WTC11 (cell line): Measurements from ENCODE around the gene CLCN7. TPM values are rescaled to one million over a fixed set of nuclear protein-coding genes. Genes with fewer than 3 reads are reported as not detected.

ENCODE experiments used
- ATAC-seq: fragments of 200-7000 bp; cut with Tn5 transposase; 2 replicates; pipeline ENCODE4 v1.10.0; 2021; ENCODE audit warnings: mild to moderate bottlenecking, moderate library complexity
- CTCF ChIA-PET: fragments of 300-600 bp; sonication (Branson Sonifier 250); formaldehyde crosslinking; loops from one replicate; lab custom pipeline; 2021; ENCODE audit warnings: antibody characterized with exemption; lab: Charles Lee
- POLR2A ChIA-PET: fragments of 350-600 bp; sonication (Branson Sonifier 250); formaldehyde crosslinking; loops from one replicate; lab custom pipeline; 2021; ENCODE audit warnings: antibody characterized with exemption; lab: Charles Lee
- DNase-seq: peaks from one replicate; pipeline ENCODE4 v3.0.0; 2021; ENCODE audit warnings: low spot score
- H3K27ac Mint-ChIP-seq: 2 replicates; pipeline ENCODE4 v1.8.0; 2021; ENCODE audit warnings: mixed read lengths
- H3K27me3 Mint-ChIP-seq: 2 replicates; pipeline ENCODE4 v1.8.0; 2021; ENCODE audit warnings: low read depth, mild to moderate bottlenecking, moderate library complexity, mixed read lengths
- H3K36me3 Mint-ChIP-seq: 2 replicates; pipeline ENCODE4 v1.8.0; 2021; ENCODE audit warnings: mixed read lengths
- H3K4me1 Mint-ChIP-seq: 2 replicates; pipeline ENCODE4 v1.8.0; 2022; ENCODE audit warnings: mixed read lengths
- H3K4me3 Mint-ChIP-seq: 2 replicates; pipeline ENCODE4 v1.8.0; 2021; ENCODE audit warnings: mild to moderate bottlenecking, moderate library complexity, mixed read lengths
- H3K9me3 Mint-ChIP-seq: 2 replicates; pipeline ENCODE4 v1.8.0; 2021; ENCODE audit warnings: mixed read lengths
- CBFB ChIP-seq: sonication (generic); formaldehyde crosslinking; IDR thresholded peaks from 2 replicates; pipeline ENCODE4 v1.8.1; 2022; ENCODE audit warnings: mild to moderate bottlenecking, low read depth, missing genetic modification reagents
- CREM ChIP-seq: sonication (generic); formaldehyde crosslinking; IDR thresholded peaks from 2 replicates; pipeline ENCODE4 v1.8.1; 2022; ENCODE audit warnings: mild to moderate bottlenecking, missing genetic modification reagents, moderate library complexity
- ELF4 ChIP-seq: sonication (generic); formaldehyde crosslinking; IDR thresholded peaks from 2 replicates; pipeline ENCODE4 v1.8.1; 2022; ENCODE audit warnings: low read depth, mild to moderate bottlenecking, moderate library complexity, missing genetic modification reagents
- EMX1 ChIP-seq: fragments of 250-450 bp; sonication (Bioruptor Pico); IDR thresholded peaks from 2 replicates; pipeline ENCODE4 v1.8.0; 2021; ENCODE audit warnings: mild to moderate bottlenecking
- ESRRA ChIP-seq: sonication (generic); formaldehyde crosslinking; IDR thresholded peaks from 2 replicates; pipeline ENCODE4 v1.8.1; 2022; ENCODE audit warnings: mild to moderate bottlenecking, missing genetic modification reagents, borderline replicate concordance
- FOXK1 ChIP-seq: sonication (generic); formaldehyde crosslinking; IDR thresholded peaks from 2 replicates; pipeline ENCODE4 v1.8.0; 2022; ENCODE audit warnings: mild to moderate bottlenecking, moderate library complexity, missing genetic modification reagents
- HMGA2 ChIP-seq: fragments of 250-450 bp; sonication (Bioruptor Pico); IDR thresholded peaks from 2 replicates; pipeline ENCODE4 v1.4.0; 2021; ENCODE audit warnings: mild to moderate bottlenecking, moderate library complexity
- IRF1 ChIP-seq: sonication (generic); formaldehyde crosslinking; IDR thresholded peaks from 2 replicates; pipeline ENCODE4 v1.8.0; 2023; ENCODE audit warnings: missing genetic modification reagents
- KAT7 ChIP-seq: sonication (generic); formaldehyde crosslinking; IDR thresholded peaks from 2 replicates; pipeline ENCODE4 v1.8.1; 2023; ENCODE audit warnings: missing genetic modification reagents, mild to moderate bottlenecking, borderline replicate concordance
- MAX ChIP-seq: sonication (generic); formaldehyde crosslinking; IDR thresholded peaks from 2 replicates; pipeline ENCODE4 v1.8.0; 2022; ENCODE audit warnings: mild to moderate bottlenecking, missing genetic modification reagents
- MLX ChIP-seq: sonication (generic); formaldehyde crosslinking; IDR thresholded peaks from 2 replicates; pipeline ENCODE4 v1.8.1; 2023; ENCODE audit warnings: mild to moderate bottlenecking, missing genetic modification reagents, moderate library complexity
- NFATC4 ChIP-seq: fragments of 250-450 bp; sonication (Bioruptor Pico); IDR thresholded peaks from 2 replicates; pipeline ENCODE4 v1.9.0; 2021; ENCODE audit warnings: mild to moderate bottlenecking
- OVOL2 ChIP-seq: fragments of 250-450 bp; sonication (Bioruptor Pico); IDR thresholded peaks from 2 replicates; pipeline ENCODE4 v1.9.0; 2021; ENCODE audit warnings: mild to moderate bottlenecking, borderline replicate concordance
- RORB ChIP-seq: fragments of 250-450 bp; sonication (Bioruptor Pico); IDR thresholded peaks from 2 replicates; pipeline ENCODE4 v1.9.0; 2021; ENCODE audit warnings: mild to moderate bottlenecking
- TP53 ChIP-seq: sonication (generic); formaldehyde crosslinking; IDR thresholded peaks from 2 replicates; pipeline ENCODE4 v1.8.1; 2023; ENCODE audit warnings: mild to moderate bottlenecking, missing genetic modification reagents
- USF1 ChIP-seq: sonication (generic); formaldehyde crosslinking; IDR thresholded peaks from 2 replicates; pipeline ENCODE4 v1.8.0; 2022; ENCODE audit warnings: mild to moderate bottlenecking, missing genetic modification reagents
- ZBTB43 ChIP-seq: sonication (generic); formaldehyde crosslinking; IDR thresholded peaks from 2 replicates; pipeline ENCODE4 v1.8.1; 2023; ENCODE audit warnings: mild to moderate bottlenecking, missing genetic modification reagents
- ZNF232 ChIP-seq: sonication (generic); formaldehyde crosslinking; IDR thresholded peaks from 2 replicates; pipeline ENCODE4 v1.8.0; 2022; ENCODE audit warnings: mild to moderate bottlenecking, missing genetic modification reagents
- ZNF263 ChIP-seq: sonication (generic); formaldehyde crosslinking; IDR thresholded peaks from 2 replicates; pipeline ENCODE4 v1.8.1; 2022; ENCODE audit warnings: low read depth, mild to moderate bottlenecking, moderate library complexity, missing genetic modification reagents
- ZNF317 ChIP-seq: sonication (generic); formaldehyde crosslinking; IDR thresholded peaks from 2 replicates; pipeline ENCODE4 v1.8.1; 2023; ENCODE audit warnings: low read depth, mild to moderate bottlenecking, moderate library complexity, missing genetic modification reagents, borderline replicate concordance
- total RNA-seq: library from RNA; stranded (reverse); gene quantifications from 3 replicates; pipeline ENCODE4 v1.2.3, GENCODE V29; 2021
- TF ChIP-seq, protein P1 (sequence below): fragments of 250-450 bp; sonication (Bioruptor Pico); conservative IDR thresholded peaks from 2 replicates; pipeline ENCODE4 v1.9.0; 2021; ENCODE audit warnings: mild to moderate bottlenecking
- TF ChIP-seq, protein P2 (sequence below): sonication (generic); formaldehyde crosslinking; IDR thresholded peaks from 2 replicates; pipeline ENCODE4 v1.8.0; 2022; ENCODE audit warnings: mild to moderate bottlenecking, missing genetic modification reagents
- TF ChIP-seq, protein P3 (sequence below): fragments of 250-450 bp; sonication (Bioruptor Pico); IDR thresholded peaks from 2 replicates; pipeline ENCODE4 v1.9.0; 2021; ENCODE audit warnings: mild to moderate bottlenecking

CLCN7 gene
- total RNA-seq, 1 experiment from 2014 or later = 94.1 TPM

- Mint-ChIP-seq H3K4me3 (no peak overlapping the region), H3K4me1 (no peaks in the 10 kb centered on the region), H3K27ac (no peak overlapping the region), H3K27me3 (no peaks in the 10 kb centered on the region), H3K9me3 (no peaks in the 10 kb centered on the region), H3K36me3 (peaks cover 6% of the 10 kb centered on the region; the same call in 1 of the 2 replicates)
- TF ChIP-seq CREM (CRISPR knock-in tag) (no peak), ELF4 (CRISPR knock-in tag) (no peak), ESRRA (CRISPR knock-in tag) (no peak), ZBTB43 (CRISPR knock-in tag) (no peak), USF1 (no peak), KAT7 (CRISPR knock-in tag) (no peak), HMGA2 (no peak), NFATC4 (CRISPR knock-in tag) (no peak), ZNF317 (CRISPR knock-in tag) (no peak), RORB (no peak), CBFB (CRISPR knock-in tag) (no peak), TP53 (CRISPR knock-in tag) (no peak)
- no peak for ATAC-seq
- DNase-seq = no peak
- ChIA-PET CTCF (no interaction called here), POLR2A (no interaction called here)
These were observed 26.2 kb downstream of the CLCN7 start for GRCh38 chr16:1448536-1449116.

- DNase-seq = no peak
- TF ChIP-seq FOXK1 (CRISPR knock-in tag) = no peak
- no peak for TF ChIP-seq ZNF232
- TF ChIP-seq MLX = no peak
- no peak for TF ChIP-seq ZBTB43 (CRISPR knock-in tag)
- no peak for TF ChIP-seq EMX1 (CRISPR knock-in tag)
- TF ChIP-seq, protein P1, sequence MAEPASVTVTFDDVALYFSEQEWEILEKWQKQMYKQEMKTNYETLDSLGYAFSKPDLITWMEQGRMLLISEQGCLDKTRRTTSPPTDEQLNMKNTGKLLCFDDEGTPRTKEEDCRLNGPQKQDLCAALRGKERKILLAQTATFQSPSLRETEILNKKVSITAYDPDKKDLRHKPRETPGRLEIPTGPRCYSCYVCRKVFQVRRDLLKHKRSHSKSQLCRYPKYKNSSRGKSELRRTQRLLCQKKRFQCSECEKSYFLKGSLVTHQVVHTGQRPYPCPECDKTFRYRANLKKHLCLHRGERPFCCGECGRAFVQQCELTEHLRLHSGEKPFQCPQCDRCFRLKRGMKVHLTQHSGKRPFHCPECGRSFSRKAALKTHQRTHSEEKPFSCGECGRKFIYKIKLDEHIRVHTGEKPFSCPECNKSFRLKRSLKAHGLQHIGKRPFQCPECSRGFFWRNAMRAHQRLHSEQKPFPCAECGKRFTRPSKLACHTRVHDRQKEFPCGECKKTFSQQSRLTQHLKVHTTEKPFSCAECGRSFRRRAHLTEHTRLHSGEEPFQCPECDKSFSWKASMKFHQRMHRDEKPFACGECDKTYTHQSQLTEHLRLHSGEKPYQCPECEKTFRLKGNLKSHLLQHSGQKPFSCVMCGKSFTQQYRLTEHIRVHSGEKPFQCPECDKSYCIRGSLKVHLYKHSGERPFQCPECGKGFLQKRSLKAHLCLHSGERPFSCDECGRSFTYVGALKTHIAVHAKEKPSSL (CRISPR knock-in tag) = no peak
- no peak for TF ChIP-seq OVOL2
- TF ChIP-seq MAX (CRISPR knock-in tag) = no peak
- no peak for TF ChIP-seq IRF1
- TF ChIP-seq, protein P2, sequence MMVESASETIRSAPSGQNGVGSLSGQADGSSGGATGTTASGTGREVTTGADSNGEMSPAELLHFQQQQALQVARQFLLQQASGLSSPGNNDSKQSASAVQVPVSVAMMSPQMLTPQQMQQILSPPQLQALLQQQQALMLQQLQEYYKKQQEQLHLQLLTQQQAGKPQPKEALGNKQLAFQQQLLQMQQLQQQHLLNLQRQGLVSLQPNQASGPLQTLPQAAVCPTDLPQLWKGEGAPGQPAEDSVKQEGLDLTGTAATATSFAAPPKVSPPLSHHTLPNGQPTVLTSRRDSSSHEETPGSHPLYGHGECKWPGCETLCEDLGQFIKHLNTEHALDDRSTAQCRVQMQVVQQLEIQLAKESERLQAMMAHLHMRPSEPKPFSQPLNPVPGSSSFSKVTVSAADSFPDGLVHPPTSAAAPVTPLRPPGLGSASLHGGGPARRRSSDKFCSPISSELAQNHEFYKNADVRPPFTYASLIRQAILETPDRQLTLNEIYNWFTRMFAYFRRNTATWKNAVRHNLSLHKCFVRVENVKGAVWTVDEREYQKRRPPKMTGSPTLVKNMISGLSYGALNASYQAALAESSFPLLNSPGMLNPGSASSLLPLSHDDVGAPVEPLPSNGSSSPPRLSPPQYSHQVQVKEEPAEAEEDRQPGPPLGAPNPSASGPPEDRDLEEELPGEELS (CRISPR knock-in tag) = no peak
- TF ChIP-seq ZNF263 (CRISPR knock-in tag) = no peak
- TF ChIP-seq CREM (CRISPR knock-in tag) = no peak
- TF ChIP-seq CBFB (CRISPR knock-in tag) = no peak
- no peak for TF ChIP-seq KAT7 (CRISPR knock-in tag)
- TF ChIP-seq, protein P3, sequence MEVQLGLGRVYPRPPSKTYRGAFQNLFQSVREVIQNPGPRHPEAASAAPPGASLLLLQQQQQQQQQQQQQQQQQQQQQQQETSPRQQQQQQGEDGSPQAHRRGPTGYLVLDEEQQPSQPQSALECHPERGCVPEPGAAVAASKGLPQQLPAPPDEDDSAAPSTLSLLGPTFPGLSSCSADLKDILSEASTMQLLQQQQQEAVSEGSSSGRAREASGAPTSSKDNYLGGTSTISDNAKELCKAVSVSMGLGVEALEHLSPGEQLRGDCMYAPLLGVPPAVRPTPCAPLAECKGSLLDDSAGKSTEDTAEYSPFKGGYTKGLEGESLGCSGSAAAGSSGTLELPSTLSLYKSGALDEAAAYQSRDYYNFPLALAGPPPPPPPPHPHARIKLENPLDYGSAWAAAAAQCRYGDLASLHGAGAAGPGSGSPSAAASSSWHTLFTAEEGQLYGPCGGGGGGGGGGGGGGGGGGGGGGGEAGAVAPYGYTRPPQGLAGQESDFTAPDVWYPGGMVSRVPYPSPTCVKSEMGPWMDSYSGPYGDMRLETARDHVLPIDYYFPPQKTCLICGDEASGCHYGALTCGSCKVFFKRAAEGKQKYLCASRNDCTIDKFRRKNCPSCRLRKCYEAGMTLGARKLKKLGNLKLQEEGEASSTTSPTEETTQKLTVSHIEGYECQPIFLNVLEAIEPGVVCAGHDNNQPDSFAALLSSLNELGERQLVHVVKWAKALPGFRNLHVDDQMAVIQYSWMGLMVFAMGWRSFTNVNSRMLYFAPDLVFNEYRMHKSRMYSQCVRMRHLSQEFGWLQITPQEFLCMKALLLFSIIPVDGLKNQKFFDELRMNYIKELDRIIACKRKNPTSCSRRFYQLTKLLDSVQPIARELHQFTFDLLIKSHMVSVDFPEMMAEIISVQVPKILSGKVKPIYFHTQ (CRISPR knock-in tag) = no peak
These were observed 26.9 kb downstream of the CLCN7 start for GRCh38 chr16:1447965-1448364.

More at GRCh38 chr16:1447965-1448364, 26.9 kb downstream of the CLCN7 start:
- Mint-ChIP-seq H3K9me3 (no peaks in the 10 kb centered on the region), H3K4me1 (no peaks in the 10 kb centered on the region), H3K27ac (no peak overlapping the region), H3K27me3 (no peaks in the 10 kb centered on the region), H3K4me3 (no peak overlapping the region), H3K36me3 (peaks cover 6% of the 10 kb centered on the region; the same call in 1 of the 2 replicates)
- ATAC-seq = no peak
- POLR2A ChIA-PET = no interaction called here
- CTCF ChIA-PET = no interaction called here
